Fibroblast of villous mesenchyme (primary cell): ENCODE data around the gene SYT1. TPM values are rescaled to one million over a fixed set of nuclear protein-coding genes. Genes with fewer than 3 reads are reported as not detected.

Source experiments
- DNase-seq: peaks from one replicate; pipeline ENCODE4 v3.0.0-alpha.2; 2010; ENCODE audit warnings: low read depth
- H3K4me3 ChIP-seq: 2 replicates; pipeline ENCODE4 v1.5.1; 2011; ENCODE audit warnings: low read depth, mild to moderate bottlenecking, low read length
- total RNA-seq: library from RNA; depleted of rRNA; stranded (reverse); fragments of >200 nt; gene quantifications from 2 replicates; pipeline ENCODE4 v1.2.3, GENCODE V29; 2012
- TF ChIP-seq, protein P1 (sequence below): IDR thresholded peaks from 2 replicates; pipeline ENCODE4 v1.5.1; 2012; ENCODE audit warnings: low read depth, mild to moderate bottlenecking, low read length; ENCODE audit not compliant: insufficient read depth

Gene SYT1
- total RNA-seq, 1 donor = 3.9 TPM

DNA sequence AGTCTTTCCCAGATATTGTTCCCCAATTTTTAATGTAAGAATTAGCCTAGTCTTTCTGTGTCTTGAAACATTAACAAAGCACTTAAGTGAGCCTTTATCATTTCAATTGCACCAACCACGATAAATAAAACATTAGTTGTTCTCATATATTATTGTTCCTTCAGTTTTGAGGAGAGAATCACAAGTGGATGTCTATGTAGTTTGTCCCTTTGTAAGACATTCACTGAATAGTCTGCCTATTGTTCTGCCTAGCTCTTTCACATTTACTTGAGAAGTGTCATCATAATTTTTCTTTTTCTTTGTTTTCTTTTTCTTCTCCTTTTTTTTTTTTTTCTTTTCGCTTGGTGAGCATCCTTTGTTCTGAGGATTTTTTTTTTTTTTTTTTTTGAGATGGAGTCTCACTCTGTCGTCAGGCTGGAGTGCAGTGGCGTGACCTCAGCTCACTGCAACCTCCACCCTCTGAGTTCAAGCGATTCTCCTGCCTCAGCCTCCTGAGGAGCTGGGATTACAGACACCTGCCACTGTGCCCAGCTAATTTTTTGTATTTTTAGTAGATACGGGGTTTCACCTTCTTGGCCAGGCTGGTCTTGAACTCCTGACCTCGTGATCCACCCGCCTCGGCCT is 129.7 kb downstream of the SYT1 start:
- H3K4me3 ChIP-seq = no peak overlapping the region
- TF ChIP-seq, protein P1, sequence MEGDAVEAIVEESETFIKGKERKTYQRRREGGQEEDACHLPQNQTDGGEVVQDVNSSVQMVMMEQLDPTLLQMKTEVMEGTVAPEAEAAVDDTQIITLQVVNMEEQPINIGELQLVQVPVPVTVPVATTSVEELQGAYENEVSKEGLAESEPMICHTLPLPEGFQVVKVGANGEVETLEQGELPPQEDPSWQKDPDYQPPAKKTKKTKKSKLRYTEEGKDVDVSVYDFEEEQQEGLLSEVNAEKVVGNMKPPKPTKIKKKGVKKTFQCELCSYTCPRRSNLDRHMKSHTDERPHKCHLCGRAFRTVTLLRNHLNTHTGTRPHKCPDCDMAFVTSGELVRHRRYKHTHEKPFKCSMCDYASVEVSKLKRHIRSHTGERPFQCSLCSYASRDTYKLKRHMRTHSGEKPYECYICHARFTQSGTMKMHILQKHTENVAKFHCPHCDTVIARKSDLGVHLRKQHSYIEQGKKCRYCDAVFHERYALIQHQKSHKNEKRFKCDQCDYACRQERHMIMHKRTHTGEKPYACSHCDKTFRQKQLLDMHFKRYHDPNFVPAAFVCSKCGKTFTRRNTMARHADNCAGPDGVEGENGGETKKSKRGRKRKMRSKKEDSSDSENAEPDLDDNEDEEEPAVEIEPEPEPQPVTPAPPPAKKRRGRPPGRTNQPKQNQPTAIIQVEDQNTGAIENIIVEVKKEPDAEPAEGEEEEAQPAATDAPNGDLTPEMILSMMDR = no peak
- DNase-seq = no peak

DNA sequence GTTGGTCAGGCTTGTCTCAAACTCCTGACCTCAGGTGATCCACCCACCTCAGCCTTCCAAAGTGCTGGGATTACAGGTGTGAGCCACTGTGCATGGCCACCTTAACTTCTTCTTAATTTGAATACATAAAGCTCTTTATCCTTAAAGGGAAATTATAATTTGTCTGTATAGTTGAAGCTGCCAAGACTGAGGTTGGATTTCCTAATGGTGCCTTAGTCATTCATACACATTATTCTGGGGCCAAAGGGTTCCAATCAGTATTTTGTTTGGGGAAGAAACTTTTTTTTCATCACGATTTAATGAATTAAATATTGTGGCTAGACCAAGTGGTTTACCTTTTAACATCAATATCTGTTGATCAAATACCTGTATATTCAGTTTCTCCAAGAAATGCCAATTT is 135.9 kb downstream of the SYT1 start:
- no peak for DNase-seq

DNA sequence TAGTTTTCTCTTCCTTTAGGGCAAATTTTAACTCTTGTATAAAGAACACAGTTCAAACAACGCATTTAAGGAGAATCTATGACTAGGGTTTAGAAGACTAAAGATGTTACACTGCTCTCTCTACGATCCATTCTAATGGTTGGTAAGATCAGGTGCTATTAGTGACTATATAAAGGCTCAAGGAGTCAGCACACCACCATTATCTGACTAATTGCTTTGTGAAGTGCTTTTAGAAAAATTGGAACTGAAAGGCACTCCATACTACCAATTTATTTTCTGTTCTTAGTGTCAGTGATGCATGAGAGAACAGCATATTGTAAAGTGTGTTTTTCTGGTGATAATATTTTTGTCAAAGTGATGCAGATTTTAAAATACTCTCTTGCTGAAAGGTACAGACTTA is 136.8 kb downstream of the SYT1 start:
- TF ChIP-seq, protein P1 = no peak
- no peak overlapping the region for H3K4me3 ChIP-seq

More for the DNA sequence above, 135.9 kb downstream of the SYT1 start:
- no peak overlapping the region for H3K4me3 ChIP-seq
- TF ChIP-seq, protein P1 = no peak

DNA sequence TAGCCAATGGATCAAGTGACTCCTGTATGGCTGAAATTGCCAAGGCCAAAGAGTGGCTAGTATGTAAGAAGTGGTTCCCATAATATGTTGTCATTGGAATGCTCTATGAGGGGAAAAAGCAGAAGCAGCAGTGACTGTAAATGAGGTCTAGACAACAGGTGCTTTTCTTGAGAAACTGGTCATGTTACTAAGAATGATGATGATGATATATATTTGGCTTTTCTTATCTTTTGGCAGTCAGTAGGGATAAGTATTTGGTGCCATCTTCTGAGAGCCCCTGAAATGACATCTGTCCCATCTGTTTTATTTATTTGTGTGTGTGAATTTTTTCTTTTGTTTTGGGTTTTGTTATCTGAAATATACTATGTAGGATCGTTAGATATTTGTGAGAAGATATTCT is 141.7 kb downstream of the SYT1 start:
- peak; percentile 5 for DNase-seq
- TF ChIP-seq, protein P1 = no peak
- H3K4me3 ChIP-seq = no peak overlapping the region

More for the DNA sequence above, 136.8 kb downstream of the SYT1 start:
- no peak for DNase-seq

DNA sequence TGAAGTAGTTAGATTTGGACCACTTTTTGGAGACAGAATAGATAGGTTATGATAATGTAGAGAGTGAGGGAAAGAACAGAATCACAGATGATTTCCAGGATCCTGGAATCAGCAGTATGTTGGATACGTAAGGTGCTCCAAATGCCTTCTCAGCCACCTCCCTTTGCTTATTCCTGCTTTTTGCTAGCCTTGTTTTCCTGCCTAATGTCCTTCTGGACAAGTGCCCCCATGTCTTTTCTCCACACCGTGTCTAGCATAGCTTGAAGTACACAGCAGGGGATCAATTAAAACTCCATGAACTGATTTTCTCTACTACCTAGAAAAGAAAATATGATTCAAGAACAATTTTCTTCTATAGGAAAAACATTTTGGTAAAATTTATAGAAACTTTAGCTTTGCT is 144.0 kb downstream of the SYT1 start:
- TF ChIP-seq, protein P1 = no peak
- DNase-seq = no peak
- H3K4me3 ChIP-seq = no peak overlapping the region

DNA sequence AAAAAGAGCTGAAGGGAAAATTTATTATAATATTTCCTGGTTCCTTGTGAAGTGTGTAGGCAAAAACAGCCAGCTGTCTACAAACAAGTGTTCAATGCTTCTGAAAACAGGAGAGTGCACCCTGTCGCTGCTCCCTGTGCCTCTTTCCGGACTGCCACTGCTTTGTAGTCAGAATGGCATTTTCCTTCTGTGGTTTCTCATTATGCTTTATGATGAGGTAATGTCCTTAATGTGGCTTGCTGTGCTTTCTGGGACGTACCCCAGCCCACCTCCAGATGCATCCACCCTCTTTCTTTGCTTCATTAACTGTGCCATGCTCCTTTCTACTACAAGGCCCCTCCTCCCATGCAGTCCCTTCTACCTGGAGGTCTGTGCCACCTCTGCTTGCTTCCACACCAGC is 148.1 kb downstream of the SYT1 start:
- H3K4me3 ChIP-seq = no peak overlapping the region
- TF ChIP-seq, protein P1 = no peak
- no peak for DNase-seq

DNA sequence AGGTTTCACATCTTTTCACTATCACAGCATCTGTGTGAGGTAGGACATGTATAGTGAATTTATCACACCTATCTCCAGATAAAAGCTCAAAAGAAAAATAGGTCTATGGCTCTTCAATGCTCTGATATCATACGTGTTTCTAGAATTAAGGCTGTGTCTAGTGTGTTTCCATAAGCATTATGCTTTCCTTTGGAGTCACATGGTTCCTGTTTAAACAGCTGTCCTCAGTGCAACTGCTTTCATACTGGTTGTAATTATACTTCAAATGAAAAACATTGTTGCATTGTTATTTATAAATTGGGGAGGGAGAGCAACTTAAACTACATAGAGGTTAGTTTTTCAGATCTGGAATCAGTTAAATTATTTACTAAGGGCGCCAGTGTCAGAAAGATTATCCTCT is 151.6 kb downstream of the SYT1 start:
- TF ChIP-seq, protein P1 = no peak
- no peak for DNase-seq

More for the DNA sequence above, 151.6 kb downstream of the SYT1 start:
- H3K4me3 ChIP-seq = no peak overlapping the region
